ENCODE results near the gene C2CD4B.

Gene C2CD4B

DNA sequence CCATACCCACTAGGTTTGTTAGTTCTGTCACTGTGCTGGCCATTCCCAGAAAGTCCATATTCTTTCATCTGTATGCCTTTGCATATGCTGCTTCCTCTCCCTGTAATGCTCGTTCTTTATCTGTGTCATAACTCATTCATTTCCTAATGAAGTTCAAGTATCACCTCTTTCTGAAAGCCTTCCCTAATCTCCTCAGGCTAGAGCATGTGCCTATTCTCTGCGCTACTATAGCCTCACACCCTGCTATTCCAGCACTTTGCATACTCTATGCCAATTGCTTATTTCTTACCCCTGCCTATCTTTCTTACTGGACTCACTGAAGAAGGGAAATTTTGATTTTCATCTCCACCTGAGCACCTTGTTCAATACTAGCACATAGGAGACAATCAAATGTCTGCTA, 25.6 kb upstream of the C2CD4B start:
- H3K4me3 ChIP-seq (ENCODE audit: low read depth, low read length): no peak overlapping the region
- DNase-seq (ENCODE audit: low read depth): no peak
- TF ChIP-seq, protein P1, sequence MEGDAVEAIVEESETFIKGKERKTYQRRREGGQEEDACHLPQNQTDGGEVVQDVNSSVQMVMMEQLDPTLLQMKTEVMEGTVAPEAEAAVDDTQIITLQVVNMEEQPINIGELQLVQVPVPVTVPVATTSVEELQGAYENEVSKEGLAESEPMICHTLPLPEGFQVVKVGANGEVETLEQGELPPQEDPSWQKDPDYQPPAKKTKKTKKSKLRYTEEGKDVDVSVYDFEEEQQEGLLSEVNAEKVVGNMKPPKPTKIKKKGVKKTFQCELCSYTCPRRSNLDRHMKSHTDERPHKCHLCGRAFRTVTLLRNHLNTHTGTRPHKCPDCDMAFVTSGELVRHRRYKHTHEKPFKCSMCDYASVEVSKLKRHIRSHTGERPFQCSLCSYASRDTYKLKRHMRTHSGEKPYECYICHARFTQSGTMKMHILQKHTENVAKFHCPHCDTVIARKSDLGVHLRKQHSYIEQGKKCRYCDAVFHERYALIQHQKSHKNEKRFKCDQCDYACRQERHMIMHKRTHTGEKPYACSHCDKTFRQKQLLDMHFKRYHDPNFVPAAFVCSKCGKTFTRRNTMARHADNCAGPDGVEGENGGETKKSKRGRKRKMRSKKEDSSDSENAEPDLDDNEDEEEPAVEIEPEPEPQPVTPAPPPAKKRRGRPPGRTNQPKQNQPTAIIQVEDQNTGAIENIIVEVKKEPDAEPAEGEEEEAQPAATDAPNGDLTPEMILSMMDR (IDR thresholded peaks at IDR 0.05; ENCODE audit: control insufficient read depth, extremely low read depth, insufficient read depth): no peak

DNA sequence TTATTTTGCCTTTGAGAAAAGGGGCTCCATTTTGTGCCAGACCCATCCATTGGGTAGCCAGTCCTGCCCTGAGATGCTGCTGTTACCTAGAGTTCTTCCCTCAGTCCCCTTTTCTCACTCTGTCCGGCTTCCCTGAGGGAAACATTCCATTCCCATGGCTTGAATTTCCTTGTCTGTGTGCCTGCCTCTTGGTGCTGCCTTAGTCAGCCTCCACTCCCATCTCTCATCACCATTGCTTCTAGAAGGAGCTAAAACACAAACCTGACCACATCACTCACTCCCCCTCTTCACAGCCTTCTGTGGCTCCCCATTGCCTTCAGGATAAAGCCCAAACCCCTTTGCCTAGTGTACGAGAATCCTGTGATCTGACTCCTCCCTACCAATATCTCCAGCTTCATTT, 25.2 kb upstream of the C2CD4B start:
- TF ChIP-seq, protein P1 (IDR thresholded peaks at IDR 0.05; ENCODE audit: control insufficient read depth, extremely low read depth, insufficient read depth): no peak
- no peak for DNase-seq (ENCODE audit: low read depth)
- H3K4me3 ChIP-seq (ENCODE audit: low read depth, low read length): no peak overlapping the region

DNA sequence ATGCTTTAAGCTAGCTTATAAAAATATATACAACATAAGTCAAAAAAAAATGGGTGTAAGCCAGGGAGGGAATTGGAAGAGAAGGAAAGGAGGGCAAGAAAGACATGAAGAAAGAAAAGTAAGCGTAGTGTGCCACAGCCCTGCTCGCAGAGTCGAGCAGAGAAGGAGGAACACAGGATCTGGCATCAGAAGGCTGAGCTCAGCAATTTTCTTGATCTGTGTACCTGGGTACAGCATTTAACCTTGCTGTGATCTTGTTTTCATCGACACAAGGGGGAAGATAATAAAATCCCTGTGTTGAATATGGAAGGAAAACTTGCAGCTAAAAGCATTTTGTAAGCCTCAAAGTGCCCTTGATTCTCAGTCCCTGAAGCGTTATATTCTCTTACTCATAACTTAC, 23.7 kb upstream of the C2CD4B start:
- no peak overlapping the region for H3K4me3 ChIP-seq (ENCODE audit: low read depth, low read length)
- TF ChIP-seq, protein P1 (IDR thresholded peaks at IDR 0.05; ENCODE audit: control insufficient read depth, extremely low read depth, insufficient read depth): no peak
- DNase-seq (ENCODE audit: low read depth): no peak

DNA sequence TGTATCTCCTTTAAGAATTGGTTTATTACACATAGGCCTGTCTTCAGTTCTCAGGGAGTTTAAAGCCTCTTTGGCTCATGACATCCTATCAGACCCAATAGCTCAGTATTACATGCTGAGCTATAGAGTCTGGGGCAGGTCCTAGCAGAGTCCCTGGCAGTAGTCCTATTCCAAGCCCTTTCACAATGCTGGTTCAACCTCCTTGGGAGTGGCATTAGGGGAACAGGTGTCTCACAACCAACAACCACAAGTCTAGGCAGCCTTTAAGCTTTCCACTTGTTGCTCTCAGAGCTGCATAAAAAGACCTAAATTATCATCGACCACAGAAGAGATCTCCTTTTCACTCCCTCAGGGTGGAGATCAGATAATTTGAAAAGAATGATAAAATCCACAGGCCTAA, 22.8 kb upstream of the C2CD4B start:
- H3K4me3 ChIP-seq (ENCODE audit: low read depth, low read length): no peak overlapping the region
- no peak for DNase-seq (ENCODE audit: low read depth)
- TF ChIP-seq, protein P1 (IDR thresholded peaks at IDR 0.05; ENCODE audit: control insufficient read depth, extremely low read depth, insufficient read depth): no peak

DNA sequence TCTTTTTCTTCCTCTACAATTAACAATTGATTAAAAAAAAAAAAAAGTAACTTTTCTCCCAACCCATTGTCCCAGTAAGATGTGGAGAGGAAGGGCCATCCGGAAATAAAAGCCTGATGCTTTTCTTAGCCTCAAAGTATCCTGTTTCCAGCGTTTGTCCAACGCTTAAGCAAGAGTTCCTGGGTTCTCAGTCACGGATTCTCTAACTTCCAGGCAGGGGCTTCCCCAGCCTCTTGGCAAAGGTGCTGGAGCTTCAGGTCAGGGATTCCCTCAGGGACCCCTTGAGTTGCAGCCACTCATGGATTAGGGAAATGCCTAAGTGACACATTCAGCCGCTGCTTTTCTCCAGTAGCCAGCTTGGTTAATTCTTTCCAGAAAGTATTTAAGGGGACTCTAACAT, 22.3 kb upstream of the C2CD4B start:
- no peak for DNase-seq (ENCODE audit: low read depth)
- TF ChIP-seq, protein P1 (IDR thresholded peaks at IDR 0.05; ENCODE audit: control insufficient read depth, extremely low read depth, insufficient read depth): no peak
- no peak overlapping the region for H3K4me3 ChIP-seq (ENCODE audit: low read depth, low read length)

DNA sequence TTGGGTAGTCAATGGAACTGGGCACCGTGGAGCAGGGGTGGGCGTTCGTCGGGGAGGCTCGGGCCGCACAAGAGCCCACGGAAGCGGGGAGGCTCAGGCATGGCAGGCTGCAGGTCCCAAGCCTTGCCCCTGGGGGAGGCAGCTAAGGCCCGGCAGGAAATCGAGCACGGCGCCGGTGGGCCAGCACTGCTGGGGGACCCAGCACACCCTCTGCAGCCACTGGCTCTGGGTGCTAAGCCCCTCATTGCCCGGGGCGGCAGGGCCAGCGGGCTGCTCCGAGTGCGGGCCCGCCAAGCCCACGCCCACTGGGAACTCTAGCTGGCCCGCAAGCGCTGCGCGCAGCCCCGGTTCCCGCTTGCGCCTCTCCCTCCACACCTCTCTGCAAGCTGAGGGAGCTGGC, 21.5 kb upstream of the C2CD4B start:
- no peak overlapping the region for H3K4me3 ChIP-seq (ENCODE audit: low read depth, low read length)
- TF ChIP-seq, protein P1 (IDR thresholded peaks at IDR 0.05; ENCODE audit: control insufficient read depth, extremely low read depth, insufficient read depth): no peak
- no peak for DNase-seq (ENCODE audit: low read depth)

DNA sequence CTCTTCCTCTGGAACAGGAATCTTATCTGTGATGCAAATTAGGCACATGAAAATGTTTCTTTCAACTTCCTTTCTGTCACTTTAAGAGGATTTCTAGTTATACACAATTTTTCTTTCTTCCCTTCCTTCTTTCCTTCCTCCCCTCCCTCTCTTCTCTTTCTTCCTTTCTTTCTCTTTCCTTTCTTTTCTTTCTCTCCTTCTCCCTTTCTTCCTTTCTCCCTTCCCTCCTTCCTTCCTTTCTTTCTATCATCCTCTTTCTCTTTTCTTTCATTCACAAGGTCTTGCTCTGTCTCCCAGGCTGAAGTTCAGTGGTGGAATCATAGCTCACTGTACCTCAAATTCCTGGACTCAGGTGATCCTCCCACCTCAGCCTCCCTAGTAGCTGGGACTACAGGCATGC, 18.0 kb upstream of the C2CD4B start:
- TF ChIP-seq, protein P1 (IDR thresholded peaks at IDR 0.05; ENCODE audit: control insufficient read depth, extremely low read depth, insufficient read depth): no peak
- no peak overlapping the region for H3K4me3 ChIP-seq (ENCODE audit: low read depth, low read length)
- DNase-seq (ENCODE audit: low read depth): no peak
